ENCODE data around the gene ATP6V1B1. TPM values are rescaled to one million over a fixed set of nuclear protein-coding genes. Genes with fewer than 3 reads are reported as not detected.

Gene ATP6V1B1
- total RNA-seq, 6 experiments from 2014 or later: 0.44 TPM; not detected in 5

GRCh38 chr2:70905443-70906421 lies 30.0 kb upstream of the ATP6V1B1 start:
- H3K4me3 ChIP-seq: no peak overlapping the region
- TF ChIP-seq POLR2A (IDR thresholded peaks at IDR 0.05): no peak
- TF ChIP-seq, protein P1, sequence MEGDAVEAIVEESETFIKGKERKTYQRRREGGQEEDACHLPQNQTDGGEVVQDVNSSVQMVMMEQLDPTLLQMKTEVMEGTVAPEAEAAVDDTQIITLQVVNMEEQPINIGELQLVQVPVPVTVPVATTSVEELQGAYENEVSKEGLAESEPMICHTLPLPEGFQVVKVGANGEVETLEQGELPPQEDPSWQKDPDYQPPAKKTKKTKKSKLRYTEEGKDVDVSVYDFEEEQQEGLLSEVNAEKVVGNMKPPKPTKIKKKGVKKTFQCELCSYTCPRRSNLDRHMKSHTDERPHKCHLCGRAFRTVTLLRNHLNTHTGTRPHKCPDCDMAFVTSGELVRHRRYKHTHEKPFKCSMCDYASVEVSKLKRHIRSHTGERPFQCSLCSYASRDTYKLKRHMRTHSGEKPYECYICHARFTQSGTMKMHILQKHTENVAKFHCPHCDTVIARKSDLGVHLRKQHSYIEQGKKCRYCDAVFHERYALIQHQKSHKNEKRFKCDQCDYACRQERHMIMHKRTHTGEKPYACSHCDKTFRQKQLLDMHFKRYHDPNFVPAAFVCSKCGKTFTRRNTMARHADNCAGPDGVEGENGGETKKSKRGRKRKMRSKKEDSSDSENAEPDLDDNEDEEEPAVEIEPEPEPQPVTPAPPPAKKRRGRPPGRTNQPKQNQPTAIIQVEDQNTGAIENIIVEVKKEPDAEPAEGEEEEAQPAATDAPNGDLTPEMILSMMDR (IDR thresholded peaks at IDR 0.05): no peak
- ATAC-seq: no peak
- no peaks in the 10 kb centered on the region for H3K36me3 ChIP-seq
- DNase-seq: no peak
- intact Hi-C loops (cut with DNase I): no loop called here
- H3K27ac ChIP-seq: no peak overlapping the region
- 41% methylated on average over 12 of the region's 18 CpGs for WGBS (ENCODE audit: insufficient coverage, low coverage, low lambda C conversion rate, missing lambda C conversion rate)
- peaks cover 5 to 47% of the 10 kb centered on the region in 2 donors for H3K27me3 ChIP-seq
- no peaks in the 10 kb centered on the region for H3K9me3 ChIP-seq
- H3K4me1 ChIP-seq: peaks cover 0 to 13% (median 0%) of the 10 kb centered on the region in 4 donors

DNA sequence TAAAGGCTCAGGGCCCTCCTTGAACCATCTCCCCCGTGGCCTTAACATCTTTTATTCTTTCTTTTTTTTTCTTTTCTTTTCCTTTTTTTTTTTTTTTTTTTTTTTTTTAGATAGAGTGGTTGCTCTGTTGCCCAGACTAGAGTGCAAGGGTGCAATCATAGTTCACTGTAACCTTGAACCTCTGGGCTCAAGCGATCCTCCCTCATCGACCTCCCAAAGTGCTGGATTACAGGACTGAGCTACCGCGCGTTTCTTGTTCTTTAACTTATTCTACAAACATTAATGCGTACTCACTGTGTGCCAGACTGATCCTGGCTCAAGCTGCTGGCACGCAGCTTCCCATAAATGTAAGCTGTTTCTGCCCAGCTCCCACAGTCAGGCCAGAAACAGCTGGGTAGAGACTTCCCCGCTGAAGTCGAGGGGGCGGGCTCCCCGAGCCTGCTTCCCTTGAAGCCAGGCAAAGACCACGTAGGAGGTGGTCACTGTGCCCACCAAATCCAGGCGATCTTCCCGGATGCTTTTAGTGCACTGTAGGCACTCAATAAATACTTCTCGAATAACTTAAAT lies 29.2 kb upstream of the ATP6V1B1 start:
- H3K36me3 ChIP-seq: no peaks in the 10 kb centered on the region
- H3K4me1 ChIP-seq: peaks cover 0 to 8% (median 0%) of the 10 kb centered on the region in 4 donors
- H3K27ac ChIP-seq: no peak overlapping the region
- ATAC-seq (peak in 1 of 4 donors; percentile 20), DNase-seq (no peak)
- H3K9me3 ChIP-seq: no peaks in the 10 kb centered on the region
- intact Hi-C loops (cut with DNase I): no loop called here
- WGBS (ENCODE audit: insufficient coverage, low coverage, low lambda C conversion rate, missing lambda C conversion rate): 22% methylated on average over 14 of the region's 16 CpGs
- peaks cover 5 to 46% of the 10 kb centered on the region in 2 donors for H3K27me3 ChIP-seq
- H3K4me3 ChIP-seq: no peak overlapping the region
- TF ChIP-seq, protein P1 (IDR thresholded peaks at IDR 0.05): no peak
- no peak for TF ChIP-seq POLR2A (IDR thresholded peaks at IDR 0.05)

DNA sequence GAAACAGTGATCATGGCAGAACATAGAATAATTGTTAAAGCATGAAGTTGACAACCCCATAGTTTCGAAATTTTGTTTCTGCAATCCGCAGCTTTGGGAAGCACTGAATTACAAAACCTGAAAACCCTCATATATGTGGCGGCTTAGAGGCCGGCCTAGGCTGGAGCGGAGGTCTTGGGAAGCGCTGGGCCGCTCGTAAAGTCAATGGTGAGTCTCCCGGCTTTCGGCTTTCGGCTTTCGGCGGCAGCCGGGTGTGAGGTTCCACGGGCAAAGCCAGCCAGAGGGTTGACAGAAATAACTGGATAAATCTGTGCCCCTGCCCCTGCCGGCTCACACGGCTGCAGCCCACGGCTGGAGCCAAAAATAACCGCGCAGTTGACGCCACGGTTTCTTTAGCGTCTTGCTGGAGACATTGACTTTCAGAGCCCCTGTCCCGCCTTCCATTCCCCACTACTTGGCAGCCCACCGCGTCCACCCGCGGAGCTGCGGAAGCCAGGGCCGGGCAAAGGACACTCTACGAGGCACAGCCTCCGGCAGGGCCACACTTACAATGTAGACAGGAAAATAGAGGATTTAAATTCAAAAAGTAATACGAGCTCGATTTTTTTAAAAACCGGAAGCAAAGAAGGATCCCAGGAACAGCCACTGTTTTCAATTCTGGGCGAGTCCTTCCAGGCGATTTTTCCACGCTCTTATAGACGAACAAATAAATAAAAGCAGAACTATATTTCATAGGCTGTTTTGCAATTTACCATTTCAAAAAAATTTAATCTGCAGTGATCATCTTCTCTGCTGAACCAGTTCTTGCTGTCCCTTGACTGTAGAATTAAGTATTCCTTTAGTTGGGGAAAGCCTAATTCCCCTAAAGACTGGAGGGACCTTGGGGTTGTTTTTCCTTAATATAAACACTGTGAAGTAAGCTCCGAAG lies 28.3 kb upstream of the ATP6V1B1 start:
- Histone ChIP-seq H3K27ac (no peak overlapping the region), H3K36me3 (no peaks in the 10 kb centered on the region), H3K27me3 (peaks cover 5 to 39% of the 10 kb centered on the region in 2 donors), H3K9me3 (no peaks in the 10 kb centered on the region), H3K4me1 (peaks cover 0 to 8% (median 0%) of the 10 kb centered on the region in 4 donors), H3K4me3 (no peak overlapping the region)
- ATAC-seq: peak in 3 of 4 donors; percentile 22 to 50 (median 48)
- intact Hi-C loops (cut with DNase I): no loop called here
- no peak for DNase-seq
- 20% methylated on average over 33 of the region's 40 CpGs for WGBS (ENCODE audit: insufficient coverage, low coverage, low lambda C conversion rate, missing lambda C conversion rate)
- TF ChIP-seq, protein P1 (IDR thresholded peaks at IDR 0.05): no peak
- TF ChIP-seq POLR2A (IDR thresholded peaks at IDR 0.05): no peak

DNA sequence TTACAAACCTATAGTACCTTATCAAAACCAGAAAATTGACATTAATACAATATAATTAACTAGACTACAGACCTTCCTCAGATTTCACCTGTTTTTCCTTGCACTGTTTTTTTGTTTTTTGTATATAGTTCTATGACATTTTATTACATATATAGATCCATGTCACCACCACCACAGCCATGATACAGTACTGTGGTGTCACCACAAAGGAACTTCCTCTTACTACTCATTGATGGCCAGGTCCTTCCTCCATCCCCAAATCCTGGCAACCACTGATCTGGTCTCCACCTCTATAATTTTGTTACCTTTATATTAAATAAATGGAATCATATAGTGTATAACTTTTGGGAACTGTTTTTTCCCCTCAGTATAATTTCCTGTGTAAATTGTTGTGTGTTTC lies 19.4 kb upstream of the ATP6V1B1 start:
- Histone ChIP-seq H3K27me3 (no peaks in the 10 kb centered on the region), H3K36me3 (no peaks in the 10 kb centered on the region), H3K4me1 (no peaks in the 10 kb centered on the region), H3K9me3 (no peaks in the 10 kb centered on the region), H3K4me3 (no peak overlapping the region), H3K27ac (no peak overlapping the region)
- TF ChIP-seq POLR2A (IDR thresholded peaks at IDR 0.05): no peak
- TF ChIP-seq, protein P1 (IDR thresholded peaks at IDR 0.05): no peak
- DNase-seq (no peak), ATAC-seq (no peak)
- intact Hi-C loops (cut with DNase I): no loop called here
